HCT116 (cell line): ENCODE data around the gene TAF9B. TPM values are rescaled to one million over a fixed set of nuclear protein-coding genes. Genes with fewer than 3 reads are reported as not detected.

ENCODE experiments used
- ATAC-seq: fragments of 200-7000 bp; cut with Tn5 transposase; 2 replicates; pipeline ENCODE4 v1.9.1; 2020; ENCODE audit warnings: mild to moderate bottlenecking, moderate library complexity
- BruUV-seq: library from RNA; stranded (reverse); fragments of 400-500 nt; replicated peaks from 2 replicates; lab custom pipeline; 2021; lab: Mats Ljungman, UMichigan
- CTCF ChIA-PET: fragments of 300-600 bp; sonication (Branson Sonifier 250); formaldehyde crosslinking; loops from one replicate; lab custom pipeline; 2021; ENCODE audit warnings: antibody characterized with exemption; lab: Charles Lee
- POLR2A ChIA-PET: fragments of 300-600, 350-600 bp; sonication (Branson Sonifier 250); formaldehyde crosslinking; loops from one replicate; lab custom pipeline; 2021; ENCODE audit warnings: antibody characterized with exemption; lab: Charles Lee
- RAD21 ChIA-PET, 2 experiments: fragments of 300-600 bp; sonication (Branson Sonifier 250); formaldehyde crosslinking; loops; one replicate each; lab custom pipeline; 2023; ENCODE audit warnings: low total read pairs in 2 of 2; ENCODE audit not compliant: uncharacterized antibody in 2 of 2, unreplicated experiment in 2 of 2, low non-redundant PET in 1 of 2; lab: Charles Lee
- DNase-seq: peaks from one replicate; pipeline ENCODE4 v3.0.0-alpha.2; 2010; ENCODE audit warnings: low read depth, low spot score
- H2AFZ ChIP-seq: fragments of 200-600 bp; shearing (Covaris generic), sonication (generic); 2 replicates; pipeline ENCODE4 v1.6.1; 2017; ENCODE audit warnings: low read depth, mixed run types, mixed read lengths, antibody characterized with exemption, low read length; ENCODE audit not compliant: poor library complexity, severe bottlenecking
- H3K27ac ChIP-seq: 2 replicates; pipeline ENCODE4 v1.5.1; 2012; ENCODE audit warnings: low read depth, low read length
- H3K27me3 ChIP-seq: fragments of 200-600 bp; sonication (generic); 2 replicates; pipeline ENCODE4 v1.6.1; 2016; ENCODE audit warnings: mixed run types, low read length, mixed read lengths; ENCODE audit not compliant: insufficient read depth
- H3K36me3 ChIP-seq, 2 experiments: fragments of 200-500 bp in 1 of 2; fragments of 200-600 bp in 1 of 2; sonication (Bioruptor generic) in 1 of 2; sonication (generic) in 1 of 2; 2 replicates each; pipeline versions ENCODE4 v1.5.1 to v1.6.1; 2014 to 2016; ENCODE audit warnings: low read length in 2 of 2, inconsistent platforms in 1 of 2, mixed read lengths in 1 of 2, mixed run types in 1 of 2; ENCODE audit not compliant: insufficient read depth in 2 of 2, control insufficient read depth in 1 of 2
- H3K4me1 ChIP-seq, 2 experiments: fragments of 200-600 bp in 1 of 2; sonication (generic) in 1 of 2; 2 replicates each; pipeline versions ENCODE4 v1.5.1 to v1.6.1; 2012 to 2017; ENCODE audit warnings: low read length in 2 of 2, inconsistent platforms in 1 of 2, mild to moderate bottlenecking in 1 of 2, mixed read lengths in 1 of 2, mixed run types in 1 of 2, moderate library complexity in 1 of 2; ENCODE audit not compliant: insufficient read depth in 2 of 2, control insufficient read depth in 1 of 2
- H3K4me2 ChIP-seq: fragments of 200-600 bp; sonication (generic); 2 replicates; pipeline ENCODE4 v1.6.1; 2017; ENCODE audit warnings: mixed run types, low read length, mixed read lengths
- H3K4me3 ChIP-seq, 2 experiments: fragments of 200-600 bp in 1 of 2; sonication (generic) in 1 of 2; replicated peaks in 1 of 2; 2 replicates each; pipeline ENCODE4 v1.5.1; 2011 to 2016; ENCODE audit warnings: low read length in 2 of 2, control low read depth in 1 of 2, low read depth in 1 of 2, mild to moderate bottlenecking in 1 of 2, mixed read lengths in 1 of 2, mixed run types in 1 of 2
- H3K79me2 ChIP-seq: fragments of 200-600 bp; sonication (generic); 2 replicates; pipeline ENCODE4 v1.6.1; 2017; ENCODE audit warnings: mild to moderate bottlenecking, mixed run types, low read length, moderate library complexity, mixed read lengths; ENCODE audit not compliant: insufficient read depth
- H3K9ac ChIP-seq: fragments of 200-600 bp; sonication (generic); 2 replicates; pipeline ENCODE4 v1.6.1; 2016; ENCODE audit warnings: low read length, mixed read lengths
- H3K9me2 ChIP-seq: fragments of 200-600 bp; sonication (generic), shearing (Covaris generic); 2 replicates; pipeline ENCODE4 v1.6.1; 2017; ENCODE audit warnings: mixed run types, mild to moderate bottlenecking, moderate library complexity; ENCODE audit not compliant: insufficient read depth
- H3K9me3 ChIP-seq, 2 experiments: fragments of 200-500 bp in 1 of 2; fragments of 200-600 bp in 1 of 2; sonication (Bioruptor generic) in 1 of 2; sonication (generic) in 1 of 2; 2 replicates each; pipeline ENCODE4 v1.6.1; 2014 to 2017; ENCODE audit warnings: low read length in 2 of 2, mixed read lengths in 2 of 2, inconsistent platforms in 1 of 2, low read depth in 1 of 2, mild to moderate bottlenecking in 1 of 2, mixed run types in 1 of 2, moderate library complexity in 1 of 2; ENCODE audit not compliant: control insufficient read depth in 1 of 2, insufficient read depth in 1 of 2
- H4K20me1 ChIP-seq: fragments of 200-600 bp; sonication (generic), shearing (Covaris generic); 2 replicates; pipeline ENCODE4 v1.6.1; 2017; ENCODE audit warnings: mixed run types, mild to moderate bottlenecking, moderate library complexity; ENCODE audit not compliant: insufficient read depth
- ELF1 ChIP-seq: IDR thresholded peaks from 2 replicates; pipeline ENCODE4 v1.6.1; 2012; ENCODE audit warnings: low read depth, borderline replicate concordance
- JUND ChIP-seq: IDR thresholded peaks from 2 replicates; pipeline ENCODE4 v1.6.1; 2012
- POLR2AphosphoS5 ChIP-seq: IDR thresholded peaks from 2 replicates; pipeline ENCODE4 v1.6.1; 2011; ENCODE audit warnings: mild to moderate bottlenecking, low read depth, low read length, moderate library complexity
- RAD21 ChIP-seq: IDR thresholded peaks from 2 replicates; pipeline ENCODE4 v1.6.1; 2012; ENCODE audit warnings: low read depth, mild to moderate bottlenecking
- TCF7L2 ChIP-seq: IDR thresholded peaks from 2 replicates; pipeline ENCODE4 v1.7.0; 2011; ENCODE audit warnings: borderline replicate concordance, inconsistent platforms; ENCODE audit not compliant: insufficient read depth, insufficient read length; ENCODE audit errors: extremely low read depth
- ZFX ChIP-seq: fragments of 450-650 bp; IDR thresholded peaks from 2 replicates; pipeline ENCODE4 v1.6.1; 2017
- intact Hi-C: fragments of 100-400 bp; cut with micrococcal nuclease; formaldehyde crosslinking; loops from 2 replicates; pipeline ENCODE4 v1.10.0; 2022
- total RNA-seq: library from RNA; stranded (reverse); gene quantifications from one replicate; pipeline ENCODE4 v1.2.1, GENCODE V29; 2021; ENCODE audit not compliant: unreplicated experiment
- TF ChIP-seq, protein P1 (sequence below), 3 experiments: fragments of 200-600 bp in 1 of 3; sonication (generic) in 1 of 3; IDR thresholded peaks in 2 of 3; conservative IDR thresholded peaks in 1 of 3; 2 replicates each; pipeline ENCODE4 v1.5.1; 2012 to 2017; ENCODE audit warnings: low read depth in 2 of 3, low read length in 2 of 3, antibody characterized with exemption in 1 of 3, borderline replicate concordance in 1 of 3, control low read depth in 1 of 3, mild to moderate bottlenecking in 1 of 3, mixed read lengths in 1 of 3, mixed run types in 1 of 3, moderate library complexity in 1 of 3; ENCODE audit not compliant: insufficient read depth in 1 of 3

The TAF9B gene
- total RNA-seq, 1 experiment from 2014 or later: 16.2 TPM

- POLR2A ChIA-PET: no interaction called here
Observed at GRCh38 chrX:78140206-78140605, 756 bp upstream of the TAF9B start.

GRCh38 chrX:78133238-78133960 lies 6.1 kb downstream of the TAF9B start:
- Histone ChIP-seq H3K9ac (no peak overlapping the region), H3K27ac (no peak overlapping the region), H2AFZ (no peak overlapping the region), H3K9me2 (no peaks in the 10 kb centered on the region), H3K27me3 (no peaks in the 10 kb centered on the region), H3K9me3 (no peaks in the 10 kb centered on the region), H4K20me1 (no peaks in the 10 kb centered on the region), H3K4me2 (no peak overlapping the region), H3K36me3 (peaks cover 3 to 5% of the 10 kb centered on the region in 2 experiments; a peak in 3 of 4 replicates), H3K4me3 (no peak overlapping the region), H3K4me1 (no peaks in the 10 kb centered on the region), H3K79me2 (no peaks in the 10 kb centered on the region)
- CTCF ChIA-PET: no interaction called here
- TF ChIP-seq RAD21: no peak
- TF ChIP-seq TCF7L2: no peak
- TF ChIP-seq ZFX: no peak
- TF ChIP-seq POLR2AphosphoS5: peak; percentile 2; the same call in 1 of the 2 replicates
- TF ChIP-seq ELF1: no peak
- RAD21 ChIA-PET: no interaction called here
- no peak for DNase-seq
- ATAC-seq: no peak
- intact Hi-C loops: no loop called here
- no TSS peak for BruUV-seq
- POLR2A ChIA-PET: no interaction called here

More at GRCh38 chrX:78140206-78140605, 756 bp upstream of the TAF9B start:
- ChIA-PET CTCF (no interaction called here), RAD21 (no interaction called here)
- no peaks in the 10 kb centered on the region for H3K79me2 ChIP-seq
- no peak overlapping the region for H2AFZ ChIP-seq
- H3K4me1 ChIP-seq: peaks cover 0 to 7% of the 10 kb centered on the region in 2 experiments; a peak in 1 of 4 replicates
- intact Hi-C loops: no loop called here
- no peaks in the 10 kb centered on the region for H3K27me3 ChIP-seq
- peak overlapping the region; percentile 73 for H3K4me2 ChIP-seq
- no TSS peak for BruUV-seq
- ATAC-seq (no peak), DNase-seq (no peak)
- no peak for TF ChIP-seq JUND
- TF ChIP-seq, protein P1, sequence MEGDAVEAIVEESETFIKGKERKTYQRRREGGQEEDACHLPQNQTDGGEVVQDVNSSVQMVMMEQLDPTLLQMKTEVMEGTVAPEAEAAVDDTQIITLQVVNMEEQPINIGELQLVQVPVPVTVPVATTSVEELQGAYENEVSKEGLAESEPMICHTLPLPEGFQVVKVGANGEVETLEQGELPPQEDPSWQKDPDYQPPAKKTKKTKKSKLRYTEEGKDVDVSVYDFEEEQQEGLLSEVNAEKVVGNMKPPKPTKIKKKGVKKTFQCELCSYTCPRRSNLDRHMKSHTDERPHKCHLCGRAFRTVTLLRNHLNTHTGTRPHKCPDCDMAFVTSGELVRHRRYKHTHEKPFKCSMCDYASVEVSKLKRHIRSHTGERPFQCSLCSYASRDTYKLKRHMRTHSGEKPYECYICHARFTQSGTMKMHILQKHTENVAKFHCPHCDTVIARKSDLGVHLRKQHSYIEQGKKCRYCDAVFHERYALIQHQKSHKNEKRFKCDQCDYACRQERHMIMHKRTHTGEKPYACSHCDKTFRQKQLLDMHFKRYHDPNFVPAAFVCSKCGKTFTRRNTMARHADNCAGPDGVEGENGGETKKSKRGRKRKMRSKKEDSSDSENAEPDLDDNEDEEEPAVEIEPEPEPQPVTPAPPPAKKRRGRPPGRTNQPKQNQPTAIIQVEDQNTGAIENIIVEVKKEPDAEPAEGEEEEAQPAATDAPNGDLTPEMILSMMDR (IDR thresholded peaks at IDR 0.05 in 2 of 3, conservative IDR thresholded peaks at IDR 0.05 in 1 of 3; ENCODE audit: borderline replicate concordance in 1 of 3, insufficient read depth in 1 of 3, low read depth in 2 of 3, low read length in 2 of 3): no peak
- no peak for TF ChIP-seq POLR2AphosphoS5
- TF ChIP-seq ZFX: no peak
- no peak for TF ChIP-seq TCF7L2
- H3K27ac ChIP-seq: no peak overlapping the region
- no peaks in the 10 kb centered on the region for H3K36me3 ChIP-seq
- H3K9me3 ChIP-seq: no peaks in the 10 kb centered on the region
- H3K9ac ChIP-seq: no peak overlapping the region
- no peaks in the 10 kb centered on the region for H4K20me1 ChIP-seq
- peak overlapping the region in 1 of 2 experiments; percentile 63; a peak in 3 of 4 replicates for H3K4me3 ChIP-seq
- H3K9me2 ChIP-seq: no peaks in the 10 kb centered on the region
